GM21723 (cell line): ENCODE data around the gene KCTD1.

Experiments
- ATAC-seq: cut with Tn5 transposase; IDR thresholded peaks from one replicate; pipeline ENCODE4 v1.9.1; 2021; ENCODE audit warnings: mild to moderate bottlenecking, moderate library complexity; ENCODE audit not compliant: unreplicated experiment

The KCTD1 gene

GRCh38 chr18:26434887-26435286 is 113.5 kb downstream of the KCTD1 start:
- ATAC-seq, result no peak

DNA sequence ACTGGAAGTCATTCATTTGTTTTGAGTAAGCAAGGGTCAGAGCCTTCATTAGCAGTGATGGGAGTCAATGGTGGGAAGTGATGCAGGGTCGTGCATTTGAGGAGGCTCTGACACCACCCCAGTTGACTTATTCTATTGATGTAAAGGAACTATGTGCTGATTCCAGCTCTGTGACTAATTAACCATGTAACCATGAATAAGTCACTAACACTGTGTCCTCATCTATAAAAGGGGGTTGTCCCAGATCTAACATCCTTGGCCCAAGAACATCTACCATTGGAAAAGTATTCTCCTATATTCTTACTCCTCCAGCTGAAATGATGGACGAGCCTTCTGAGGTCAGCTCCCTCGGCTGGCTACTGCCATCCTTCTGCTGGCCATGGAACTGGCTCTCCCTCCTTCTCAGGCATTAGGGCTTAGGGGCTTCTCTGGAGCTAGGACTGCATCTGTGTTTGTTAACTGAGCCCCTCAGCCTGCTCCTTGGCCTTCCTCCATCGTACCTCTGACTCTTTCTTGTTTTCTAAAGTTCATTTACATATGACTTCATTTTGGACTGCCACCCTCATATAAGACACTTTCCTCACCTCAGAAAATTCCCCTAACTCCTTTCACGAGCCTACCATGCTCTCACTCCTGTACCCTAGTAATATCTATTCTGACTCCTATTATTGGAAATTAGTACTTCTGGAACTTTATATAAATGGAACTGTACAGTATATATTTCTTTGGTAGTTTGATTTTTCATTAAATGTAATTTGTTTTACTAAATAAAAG is 115.5 kb downstream of the KCTD1 start:
- ATAC-seq, result peak; percentile 53

DNA sequence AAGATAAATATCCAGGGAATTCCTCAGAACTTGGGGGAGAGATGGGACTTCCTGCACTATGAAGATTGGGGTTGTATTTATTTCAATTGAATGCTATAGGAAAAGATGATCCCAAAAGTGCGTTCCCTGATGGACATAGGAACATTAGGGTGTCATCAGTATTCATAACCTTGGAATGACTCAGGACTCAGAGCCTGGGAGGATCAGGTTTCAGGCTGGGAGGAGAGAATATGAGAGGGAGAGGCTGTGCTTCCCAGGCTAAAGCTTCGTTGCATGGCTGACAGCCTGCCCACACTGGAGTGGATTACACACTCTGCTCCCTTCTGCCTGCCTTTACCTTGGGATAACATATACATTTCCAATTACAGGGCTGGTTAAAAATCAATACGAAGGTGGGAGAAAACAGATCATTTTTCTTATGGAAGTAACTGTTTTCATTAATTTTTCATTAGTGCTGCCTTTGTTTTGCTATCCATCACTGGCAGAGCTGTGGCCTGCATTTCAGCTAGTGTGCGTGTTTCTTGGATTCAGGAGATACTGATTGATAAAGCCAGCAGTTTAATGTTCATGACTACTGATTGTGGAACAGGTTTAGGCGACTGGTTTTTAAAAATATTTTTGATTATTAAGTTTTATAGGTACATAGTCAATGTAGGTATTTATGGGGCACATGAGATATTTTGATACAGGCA is 118.7 kb downstream of the KCTD1 start:
- no peak for ATAC-seq

DNA sequence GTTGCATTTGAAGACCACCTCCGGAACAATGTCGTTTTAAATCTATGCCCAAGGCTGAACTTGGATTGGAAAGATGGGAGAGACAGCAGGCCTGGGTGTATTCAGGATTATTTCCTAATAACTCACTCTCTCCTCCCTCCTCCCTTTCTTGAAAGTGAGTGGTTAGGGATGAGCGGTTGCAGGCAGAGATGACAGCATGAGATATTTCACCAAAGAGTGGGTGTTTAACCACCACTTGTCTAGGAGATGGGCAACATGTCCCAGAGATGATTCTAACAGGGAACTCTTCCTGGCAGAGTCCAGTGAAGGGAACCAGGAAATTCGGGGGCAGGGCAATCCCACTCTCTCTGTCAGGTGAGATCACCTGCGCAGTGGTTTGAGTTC is 123.2 kb downstream of the KCTD1 start:
- ATAC-seq, result no peak

GRCh38 chr18:26424428-26425147 is 123.8 kb downstream of the KCTD1 start:
- ATAC-seq, result peak; percentile 29

- peak; percentile 87 for ATAC-seq
Observed at GRCh38 chr18:26422472-26423162, 125.7 kb downstream of the KCTD1 start.

- no peak for ATAC-seq
Observed at GRCh38 chr18:26421931-26422330, 126.4 kb downstream of the KCTD1 start.

GRCh38 chr18:26421503-26421902 is 126.8 kb downstream of the KCTD1 start:
- no peak for ATAC-seq

GRCh38 chr18:26419746-26420145 is 128.6 kb downstream of the KCTD1 start:
- ATAC-seq, result no peak

DNA sequence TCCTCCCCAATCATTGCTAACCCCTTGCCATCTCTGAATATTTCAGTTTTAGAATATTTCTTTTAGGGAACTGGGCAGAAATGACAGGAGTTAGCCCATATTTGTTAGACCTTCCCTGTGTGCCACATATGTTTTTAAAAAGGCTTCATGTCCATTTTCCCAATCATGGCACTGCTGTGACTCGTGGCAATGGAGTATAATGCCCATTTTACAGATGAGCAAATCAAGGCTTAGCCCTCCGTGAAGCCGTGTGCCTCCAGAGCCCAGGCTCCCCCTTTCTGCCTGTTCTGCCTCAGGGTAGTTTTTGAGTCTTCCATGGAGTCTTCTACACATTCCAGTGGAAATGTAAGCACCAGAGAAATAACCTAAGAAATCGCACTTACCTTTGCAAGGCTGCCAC is 130.1 kb downstream of the KCTD1 start:
- ATAC-seq, result no peak

GRCh38 chr18:26417190-26417589 is 131.2 kb downstream of the KCTD1 start:
- ATAC-seq, result no peak

GRCh38 chr18:26416652-26417150 is 131.7 kb downstream of the KCTD1 start:
- no peak for ATAC-seq

DNA sequence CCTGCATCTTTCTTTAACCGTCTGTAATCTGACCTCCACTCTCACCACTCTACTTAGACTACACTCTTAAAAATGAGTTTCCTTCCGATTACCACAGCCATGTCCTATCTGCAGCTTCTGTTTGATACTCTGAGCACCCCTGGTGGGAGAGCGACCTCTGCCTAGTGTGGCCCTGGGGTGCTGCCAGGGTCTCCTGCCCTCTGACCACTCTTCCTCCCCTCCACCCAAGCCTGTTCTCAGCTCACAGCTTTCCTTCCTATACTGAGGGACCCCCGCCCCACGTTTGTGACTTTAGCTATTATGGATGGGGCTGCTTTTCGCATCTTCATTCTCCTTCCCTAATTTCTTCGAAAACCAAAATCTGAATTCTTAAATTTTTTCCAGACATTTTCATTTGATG is 132.7 kb downstream of the KCTD1 start:
- no peak for ATAC-seq

DNA sequence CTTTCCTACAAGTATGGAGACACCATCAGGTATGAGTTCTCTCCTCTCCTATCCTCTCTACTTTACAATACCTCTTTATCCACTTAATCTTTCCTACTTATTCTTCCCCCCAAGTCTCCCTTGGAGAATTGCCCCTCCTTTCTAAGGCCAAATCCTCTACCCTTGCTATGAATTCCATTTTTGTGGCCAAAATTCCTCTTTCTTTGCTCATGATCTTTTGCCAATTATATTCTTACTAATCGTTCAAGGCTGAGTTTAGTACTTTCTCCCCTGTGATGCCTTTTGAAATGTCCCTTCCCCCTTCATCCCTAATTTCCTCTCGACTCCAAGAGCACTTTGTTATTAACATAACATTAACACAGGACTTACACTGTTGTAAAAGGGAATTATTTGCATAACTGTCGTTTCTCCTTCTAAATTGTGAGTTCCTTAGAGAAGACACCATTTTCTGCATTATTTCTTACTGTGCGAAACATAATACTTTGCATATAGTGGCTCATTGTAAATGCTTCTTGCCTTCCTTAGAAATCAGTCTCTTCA is 133.4 kb downstream of the KCTD1 start:
- no peak for ATAC-seq

DNA sequence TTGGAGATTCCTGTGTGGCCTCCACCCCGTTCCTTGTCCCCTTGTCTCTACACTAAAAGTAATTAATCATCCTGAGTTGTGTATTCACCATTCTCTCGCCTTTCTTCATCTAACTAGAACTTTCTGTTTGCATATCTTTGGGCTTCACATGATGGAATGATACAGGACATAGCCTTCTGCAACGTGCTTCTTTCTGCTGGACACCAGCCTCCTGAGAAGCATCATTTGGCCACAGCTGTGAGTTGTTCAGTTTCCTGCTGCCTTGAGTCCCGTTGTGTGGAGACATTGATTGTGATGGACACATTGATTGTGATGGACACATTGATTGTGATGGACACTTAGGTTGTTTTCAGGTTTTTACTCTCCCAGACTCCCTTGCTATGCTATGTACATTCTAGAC is 139.3 kb downstream of the KCTD1 start:
- ATAC-seq, result no peak

DNA sequence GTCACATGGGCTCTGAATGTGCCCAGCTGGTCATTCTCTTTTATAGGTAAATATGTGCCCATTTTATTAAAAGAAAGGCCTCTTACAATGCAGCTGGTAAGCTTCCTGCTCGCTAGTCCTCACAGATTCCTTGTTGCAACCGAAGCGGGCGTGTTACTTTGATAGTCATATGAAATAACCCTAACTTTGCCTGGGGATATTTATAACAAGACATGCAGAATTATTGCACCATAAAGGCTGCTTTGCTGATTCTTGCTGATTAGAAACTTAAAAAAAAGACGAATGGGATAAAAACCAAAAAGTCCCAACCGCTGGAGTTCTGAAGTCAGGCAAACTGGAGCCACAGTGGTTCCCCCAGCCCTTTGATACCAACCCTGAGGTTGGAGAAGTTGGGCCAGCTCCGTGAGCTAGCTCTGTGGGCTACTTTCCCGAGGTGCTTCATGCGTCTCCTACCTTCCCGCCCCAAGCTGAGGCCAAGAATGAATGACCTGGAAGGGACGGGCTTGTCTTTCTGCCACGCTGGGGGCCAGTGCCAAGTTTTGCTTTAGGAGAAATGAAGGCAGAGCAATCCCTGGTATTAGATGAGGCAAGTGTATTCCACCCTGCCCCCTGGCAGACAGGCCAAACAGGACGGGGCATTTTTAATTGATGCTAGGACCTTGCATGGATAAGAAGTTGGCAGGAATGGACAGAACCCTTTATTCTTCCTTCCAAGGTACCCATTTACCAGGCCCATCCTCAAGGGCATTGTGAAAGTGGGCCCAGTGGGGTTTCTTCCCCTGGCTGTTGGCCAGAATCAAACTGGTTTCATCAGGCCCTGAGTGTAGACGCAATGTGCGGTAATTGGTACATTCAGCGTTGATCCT is 140.4 kb downstream of the KCTD1 start:
- ATAC-seq, result no peak

DNA sequence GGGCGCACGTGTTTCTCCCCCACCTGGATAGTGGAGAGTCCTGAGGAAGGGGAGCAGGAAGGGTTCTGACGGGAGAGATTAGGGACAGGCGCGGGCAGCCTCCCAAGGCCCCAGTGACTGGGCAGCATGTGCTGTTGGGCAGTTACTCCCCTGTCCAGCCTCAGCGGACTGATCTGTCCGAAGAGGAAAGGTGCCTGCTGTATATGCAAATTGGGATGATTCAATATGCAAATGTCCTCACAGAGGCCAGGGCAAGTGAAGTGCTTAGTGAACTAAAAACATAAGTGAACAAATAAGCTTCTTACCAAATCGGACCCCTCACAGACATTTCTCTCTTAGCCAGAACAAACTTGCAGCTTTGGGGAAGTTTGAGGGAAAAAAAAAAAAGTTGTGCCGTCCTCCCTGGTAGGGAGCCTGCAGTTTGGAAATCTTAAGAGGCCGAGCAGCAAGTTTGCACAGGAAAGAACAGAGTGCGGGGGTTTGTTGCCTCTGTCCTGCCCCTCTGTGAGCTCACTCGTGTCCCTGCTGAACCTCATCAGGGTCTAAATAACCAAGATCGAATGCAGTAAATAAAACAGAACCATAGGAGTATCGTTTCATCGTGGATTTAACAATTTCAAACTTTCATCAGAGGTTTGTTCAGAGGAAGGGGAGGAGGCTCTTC is 141.4 kb downstream of the KCTD1 start:
- ATAC-seq, result no peak

DNA sequence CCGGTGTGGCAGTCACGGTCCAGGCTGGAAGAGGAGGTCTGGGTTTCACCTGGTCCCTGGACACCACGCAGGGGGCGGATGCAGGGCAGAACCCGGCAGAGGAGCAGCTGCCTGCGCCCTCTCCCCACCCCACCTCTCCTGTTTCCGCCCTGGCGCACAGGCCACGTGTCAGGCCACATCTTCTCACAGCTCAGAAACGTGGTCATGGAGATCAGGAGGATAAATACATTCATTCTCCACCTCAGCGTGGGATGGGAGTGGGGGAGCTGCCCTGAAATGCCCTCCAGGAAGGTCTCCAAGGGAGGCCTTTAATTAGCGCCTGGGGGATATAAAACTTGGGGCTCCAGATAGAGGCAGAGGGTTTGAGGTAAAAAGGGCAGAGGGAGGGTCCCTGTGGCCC is 142.0 kb downstream of the KCTD1 start:
- no peak for ATAC-seq

- peak; percentile 87 for ATAC-seq
Observed at GRCh38 chr18:26405190-26405801, 143.1 kb downstream of the KCTD1 start.
